GM12892 (cell line): Measurements from ENCODE around the gene HEPHL1.

Source experiments
- POLR2A ChIP-seq: IDR thresholded peaks from 2 replicates; pipeline ENCODE4 v1.6.1; 2011; ENCODE audit warnings: low read depth, low read length, control low read depth
- POLR2AphosphoS5 ChIP-seq: IDR thresholded peaks from 2 replicates; pipeline ENCODE4 v1.6.1; 2011; ENCODE audit warnings: low read depth, low read length, control low read depth
- TAF1 ChIP-seq: IDR thresholded peaks from 2 replicates; pipeline ENCODE4 v1.6.1; 2011; ENCODE audit warnings: low read depth, mild to moderate bottlenecking, control low read depth, low read length, borderline replicate concordance

GRCh38 chr11:94120946-94121345 lies 99.8 kb downstream of the HEPHL1 start:
- TF ChIP-seq POLR2AphosphoS5 (no peak), POLR2A (no peak), TAF1 (no peak)
